ENCODE results near the gene MISP. TPM values are rescaled to one million over a fixed set of nuclear protein-coding genes. Genes with fewer than 3 reads are reported as not detected.

Gene MISP
- total and polyA plus RNA-seq, 2 of the 13 experiments (the other 11 are each of a cell fraction or from before 2014, with no cell fraction given) = 0.67 to 1.3 TPM

GRCh38 chr19:782185-782877 lies 31.4 kb downstream of the MISP start (continued):
- TF ChIP-seq FOXK1 (CRISPR knock-in tag; IDR thresholded peaks at IDR 0.05; ENCODE audit: borderline replicate concordance, low read depth) = no peak
- TF ChIP-seq ZNF790 (CRISPR knock-in tag; IDR thresholded peaks at IDR 0.05; ENCODE audit: borderline replicate concordance) = 0 out of 2 replicates have a peak, but pooled peaks have one; percentile 46
- no peak for TF ChIP-seq ZNF318 (CRISPR knock-in tag; IDR thresholded peaks at IDR 0.05)
- no peak for TF ChIP-seq KLF11 (CRISPR knock-in tag; IDR thresholded peaks at IDR 0.05)
- TF ChIP-seq ZNF557 (CRISPR knock-in tag; IDR thresholded peaks at IDR 0.05) = no peak
- TF ChIP-seq THAP7 (CRISPR knock-in tag; IDR thresholded peaks at IDR 0.05) = no peak
- peak; percentile 14; the same call in 1 of the 2 replicates for TF ChIP-seq ZNF264 (CRISPR knock-in tag; IDR thresholded peaks at IDR 0.05)
- TF ChIP-seq BRD4 (CRISPR knock-in tag; IDR thresholded peaks at IDR 0.05) = 0 out of 2 replicates have a peak, but pooled peaks have one; percentile 14
- TF ChIP-seq RBFOX2 (IDR thresholded peaks at IDR 0.05; ENCODE audit: low read depth, low read length) = no peak
- TF ChIP-seq IRF2 (CRISPR knock-in tag; IDR thresholded peaks at IDR 0.05) = peak; percentile 48
- TF ChIP-seq ZNF329 (CRISPR knock-in tag; IDR thresholded peaks at IDR 0.05; ENCODE audit: low read depth) = no peak
- TF ChIP-seq STAT6 (CRISPR knock-in tag; IDR thresholded peaks at IDR 0.05; ENCODE audit: borderline replicate concordance) = no peak
- no peak for TF ChIP-seq ZNF572 (CRISPR knock-in tag; IDR thresholded peaks at IDR 0.05)
- no peak for TF ChIP-seq ZNF75D (CRISPR knock-in tag; IDR thresholded peaks at IDR 0.05; ENCODE audit: borderline replicate concordance)
- TF ChIP-seq ZNF710 (CRISPR knock-in tag; IDR thresholded peaks at IDR 0.05; ENCODE audit: borderline replicate concordance) = no peak; the same call in 1 of the 2 replicates
- TF ChIP-seq ETV6 (CRISPR knock-in tag; conservative IDR thresholded peaks at IDR 0.05) = peak; percentile 67; the same call in 1 of the 2 replicates

Measured in HepG2 (cell line).